Renal cortex interstitium (tissue), 11 donors: ENCODE results near the gene NEGR1. TPM values are rescaled to one million over a fixed set of nuclear protein-coding genes. Genes with fewer than 3 reads are reported as not detected.

Experiments used
- DNase-seq, 11 donors: peaks; one replicate each; pipeline ENCODE4 v3.0.0-alpha.2; 2013; ENCODE audit warnings: low read depth in 9 of 11, low spot score in 4 of 11; ENCODE audit errors: extremely low read depth in 1 of 11
- polyA plus RNA-seq, 3 donors: library from polyadenylated mRNA; unstranded; fragments of 120-200 nt; gene quantifications; one replicate each; pipeline ENCODE4 v1.2.1, GENCODE V29; 2013; ENCODE audit not compliant: insufficient read length in 3 of 3

Gene NEGR1
- polyA plus RNA-seq, 3 donors, result 2.8 to 3.9 (median 3.5) TPM

GRCh38 chr1:72000809-72001208 is 281.5 kb downstream of the NEGR1 start:
- no peak for DNase-seq

GRCh38 chr1:71994646-71995045 is 287.7 kb downstream of the NEGR1 start:
- DNase-seq, result no peak

- no peak for DNase-seq
Measured at GRCh38 chr1:71987181-71987580, 295.2 kb downstream of the NEGR1 start.

- DNase-seq, result no peak
Measured at GRCh38 chr1:71986160-71986559, 296.2 kb downstream of the NEGR1 start.

DNA sequence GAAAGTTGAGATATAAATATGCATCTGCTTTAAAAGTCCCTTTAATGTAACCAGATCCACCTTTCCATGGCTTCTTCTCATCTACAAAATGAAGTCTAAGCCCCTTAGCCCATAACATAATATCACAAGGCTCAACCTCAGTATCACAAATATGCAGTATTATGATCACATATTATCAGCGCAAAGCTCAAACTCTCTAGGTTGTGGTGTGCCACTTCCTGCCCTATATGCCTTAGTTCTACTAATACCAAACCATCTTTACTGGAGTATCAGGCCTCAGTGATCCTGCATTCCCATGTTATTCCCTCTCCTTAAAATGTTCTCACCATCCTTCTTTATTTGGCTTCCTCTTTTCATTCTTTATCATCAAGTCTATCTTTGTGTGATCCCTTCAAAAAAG is 301.8 kb downstream of the NEGR1 start:
- no peak for DNase-seq

- no peak for DNase-seq
Measured at GRCh38 chr1:71979882-71980281, 302.5 kb downstream of the NEGR1 start.

GRCh38 chr1:71967670-71968069 is 314.7 kb downstream of the NEGR1 start:
- no peak for DNase-seq

DNA sequence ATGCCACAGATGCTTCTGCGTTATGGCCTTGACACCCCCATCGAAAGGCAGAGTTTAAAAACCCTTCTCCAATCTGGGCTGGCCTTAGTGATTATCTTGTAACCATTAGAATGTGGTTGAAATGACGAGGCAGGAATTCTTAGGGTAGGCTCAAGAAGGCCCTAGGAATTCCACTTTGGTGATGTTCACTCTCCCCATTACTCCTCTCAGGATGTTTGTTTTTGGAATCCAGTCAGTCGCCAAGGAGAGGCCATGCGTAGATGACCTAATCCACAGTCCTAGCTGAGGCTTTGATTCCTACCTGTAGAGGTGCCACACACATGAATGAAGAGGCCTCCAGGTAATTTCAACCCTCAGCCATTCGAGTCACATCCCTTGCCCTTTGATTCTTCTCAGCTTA is 318.2 kb downstream of the NEGR1 start:
- DNase-seq, result no peak

DNA sequence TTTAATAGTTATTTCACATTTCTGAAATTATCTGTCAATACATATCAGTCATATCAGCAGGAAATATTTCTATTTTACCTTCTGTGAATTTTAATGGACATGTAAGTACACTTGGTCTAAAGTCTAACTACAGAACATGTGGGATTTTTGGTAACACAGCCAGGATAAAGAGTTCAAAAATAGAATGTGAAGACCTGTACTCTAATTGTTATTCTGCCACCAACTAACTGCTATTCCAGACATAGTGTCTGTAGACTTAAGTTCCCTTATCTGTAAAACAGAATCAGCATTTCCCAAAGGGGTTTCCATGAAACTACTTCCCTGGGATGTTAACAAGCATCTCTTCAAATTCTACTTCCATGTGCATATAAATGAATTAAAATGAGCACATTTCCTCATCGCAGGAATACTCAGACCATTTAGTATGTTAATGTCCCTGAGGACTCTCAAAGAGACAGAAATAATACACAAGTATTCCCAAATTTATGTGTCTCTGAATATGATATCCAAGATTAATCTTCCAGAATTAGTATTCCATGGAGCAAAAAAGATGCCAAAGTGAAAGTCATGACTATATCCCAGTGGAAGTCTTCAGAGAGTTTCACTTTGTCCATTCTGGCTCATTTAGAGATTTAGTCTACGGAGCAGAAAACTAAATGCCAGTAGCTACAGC is 325.6 kb downstream of the NEGR1 start:
- no peak for DNase-seq

GRCh38 chr1:71950579-71950978 is 331.8 kb downstream of the NEGR1 start:
- DNase-seq, result no peak

DNA sequence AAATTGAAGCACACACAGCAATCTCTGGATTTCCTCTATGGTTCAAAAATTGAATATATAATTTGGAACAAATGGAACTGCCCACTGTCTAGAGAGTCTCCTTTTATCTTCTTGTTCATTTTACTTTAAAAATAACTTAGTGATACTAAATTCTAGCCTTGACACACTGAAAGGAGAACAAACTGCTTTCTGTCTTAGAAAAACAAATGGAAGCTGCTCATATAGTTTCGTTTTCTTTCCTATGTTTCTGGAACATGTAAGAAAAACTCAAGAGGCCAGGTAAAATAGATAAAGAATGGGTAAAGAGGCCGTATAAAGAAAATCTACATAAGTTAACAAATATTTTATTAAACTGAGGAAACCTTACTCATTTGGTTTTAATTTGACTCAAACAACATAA is 332.7 kb downstream of the NEGR1 start:
- no peak for DNase-seq

- DNase-seq, result no peak
Measured at GRCh38 chr1:71948561-71948960, 333.8 kb downstream of the NEGR1 start.

- DNase-seq, result no peak
Measured at GRCh38 chr1:71944006-71944405, 338.3 kb downstream of the NEGR1 start.

GRCh38 chr1:71940261-71940660 is 342.1 kb downstream of the NEGR1 start:
- no peak for DNase-seq

GRCh38 chr1:71930511-71930910 is 351.8 kb downstream of the NEGR1 start:
- DNase-seq, result no peak

DNA sequence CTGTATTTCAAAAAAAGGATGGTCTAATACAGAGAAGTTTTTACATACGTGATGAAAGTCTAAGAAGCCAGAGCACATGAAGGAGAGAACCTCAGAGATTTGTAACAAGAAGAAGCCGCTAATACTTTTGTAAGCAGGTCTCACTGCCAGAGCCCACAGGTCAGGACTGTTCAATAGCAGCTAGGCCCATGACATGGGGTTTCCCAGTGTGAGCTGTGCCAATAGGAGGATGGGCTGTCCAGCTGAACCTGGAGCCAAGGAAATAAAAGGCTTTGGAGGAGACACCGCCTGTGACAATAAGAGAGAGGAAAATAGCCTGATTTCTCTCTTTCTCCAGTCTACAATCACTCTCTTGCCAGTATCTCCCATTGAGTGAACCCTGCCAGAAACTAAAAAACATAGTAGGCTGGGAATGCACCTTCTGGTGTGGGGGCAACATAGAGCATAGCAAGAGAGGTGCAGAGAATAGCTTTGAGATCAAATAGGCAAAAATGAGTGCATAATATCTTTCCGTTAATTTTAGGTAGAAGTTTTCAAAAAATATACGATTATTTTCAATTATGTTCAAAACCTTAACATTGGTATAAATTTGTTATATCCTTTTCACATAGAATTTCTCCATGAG is 360.3 kb downstream of the NEGR1 start:
- DNase-seq, result no peak

- DNase-seq, result no peak
Measured at GRCh38 chr1:71921204-71921603, 361.1 kb downstream of the NEGR1 start.

GRCh38 chr1:71920556-71920955 is 361.8 kb downstream of the NEGR1 start:
- no peak for DNase-seq

- DNase-seq, result no peak
Measured at GRCh38 chr1:71919811-71920509, 362.4 kb downstream of the NEGR1 start.

DNA sequence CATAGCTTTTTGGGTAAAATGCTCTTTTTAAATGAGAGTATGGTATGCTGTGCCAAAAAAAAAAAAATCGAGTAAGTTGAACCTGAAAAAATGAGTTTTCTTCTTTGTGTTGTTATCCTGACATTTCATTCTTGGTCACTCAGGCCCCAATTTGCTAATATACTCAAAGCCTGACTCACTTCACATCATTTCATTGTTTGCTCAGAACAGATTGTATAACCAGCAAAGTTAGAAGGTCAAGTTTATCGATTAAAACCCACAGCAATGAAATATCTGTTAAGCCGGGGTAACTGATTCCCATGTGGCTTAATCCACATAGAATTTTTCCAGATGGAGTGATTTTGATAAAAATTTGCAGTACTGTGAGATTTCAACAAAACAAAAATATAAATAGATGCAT is 363.7 kb downstream of the NEGR1 start:
- DNase-seq, result no peak

DNA sequence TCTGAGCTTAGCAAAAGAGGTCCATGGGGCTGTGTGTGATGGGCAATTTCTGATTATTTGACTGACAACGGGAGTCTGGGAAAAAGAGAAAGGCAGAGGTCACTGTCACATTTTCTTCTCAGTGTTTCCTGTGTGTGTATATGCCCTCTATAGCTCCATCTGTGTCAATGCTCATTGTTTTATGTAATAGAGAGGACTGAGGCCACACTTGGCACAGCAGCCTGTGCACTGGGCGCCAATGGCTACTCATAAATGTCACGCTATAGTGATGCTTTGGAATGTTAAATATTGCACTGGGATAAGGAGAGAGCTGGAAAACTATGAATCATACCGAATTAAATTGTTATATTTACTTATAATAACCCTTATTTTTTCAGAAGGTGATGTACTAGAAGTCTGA is 365.4 kb downstream of the NEGR1 start:
- DNase-seq, result no peak
